ENCODE measurements around the gene PIP5K1B. TPM values are rescaled to one million over a fixed set of nuclear protein-coding genes. Genes with fewer than 3 reads are reported as not detected.
A peak's percentile ranks its signal among the peaks of the same experiment; 100 is the strongest.

PIP5K1B gene
- polyA plus RNA-seq (ENCODE audit: low read depth in 6 of 6): 10 to 100 TPM in 2 of 6 donors, 1 to 10 TPM in 4; 6.6 to 16.6 (median 9.3) TPM

DNA sequence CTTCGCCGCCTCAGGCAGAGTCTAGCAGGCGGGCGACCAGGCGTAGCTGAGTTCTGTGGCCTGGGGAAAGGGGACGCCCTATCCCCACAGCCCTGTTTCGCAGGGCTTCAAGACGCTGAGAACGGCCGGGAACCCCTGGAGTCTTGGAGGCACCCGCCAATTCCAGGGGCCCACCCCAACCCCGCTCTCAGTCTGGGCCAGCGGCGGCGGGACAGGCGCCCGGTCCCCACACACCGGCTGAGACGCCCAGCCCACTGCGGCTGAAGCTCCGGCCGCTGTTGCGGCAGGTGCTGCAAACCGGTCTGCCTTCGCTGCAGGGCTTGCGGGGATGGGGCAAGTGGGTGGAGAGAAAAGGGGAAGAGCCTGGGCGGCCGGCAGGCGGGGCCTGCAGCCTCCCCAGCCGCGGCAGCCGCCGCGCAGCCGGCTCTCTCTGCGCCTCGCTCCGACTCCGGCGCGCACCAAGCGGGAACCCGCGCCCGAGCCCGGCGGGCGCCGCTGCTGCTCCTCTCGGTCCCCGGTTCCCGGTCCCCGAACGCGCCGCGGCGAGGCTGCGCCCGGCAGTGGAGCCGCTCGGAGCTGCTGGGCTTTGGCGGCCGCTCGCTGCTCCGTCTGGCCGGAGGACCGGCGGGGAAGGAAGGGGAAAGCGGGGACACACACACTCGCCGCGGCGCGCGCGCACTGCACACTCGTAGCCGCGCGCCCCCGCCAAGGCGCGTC, at the start of gene PIP5K1B:
Gene PIP5K1B (plus strand): TSS at position 427 of the 717 bp plus-strand sequence. CDS start 117,375 bp downstream, outside the sequence.
- Mint-ChIP-seq H3K36me3 (no peaks in the 10 kb centered on the region), H3K27me3 (no peaks in the 10 kb centered on the region), H3K4me3 (peak within 1 kb of the TSS; percentile 88 to 99 (median 95)), H3K9me3 (no peaks in the 10 kb centered on the region), H3K27ac (peak within 1 kb of the TSS; percentile 68 to 98 (median 94)), H3K4me1 (peaks cover 42 to 53% (median 48%) of the 10 kb centered on the region in 3 donors)
- peak; percentile 85 for ATAC-seq (ENCODE audit: low read depth in 2 of 2)
- DNase-seq: peak; percentile 83

DNA sequence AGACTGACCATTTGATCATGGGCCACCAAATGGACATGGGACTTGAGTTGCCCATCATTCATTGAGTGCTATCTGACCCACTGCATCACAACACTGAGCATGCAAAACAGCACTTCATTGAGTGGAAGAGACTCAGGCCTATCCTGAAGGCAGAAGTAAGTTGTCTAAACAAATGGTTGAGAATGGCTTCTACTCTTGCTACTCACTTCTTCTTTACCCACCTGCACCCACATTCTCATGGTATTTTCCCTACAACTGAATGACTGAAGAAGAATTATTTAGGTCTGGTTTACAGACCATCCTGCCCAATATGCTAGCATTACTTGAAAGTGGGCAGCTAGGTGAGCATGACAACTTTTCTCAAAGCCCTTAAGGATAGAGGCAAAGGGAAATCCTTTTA, 41.0 kb upstream of the PIP5K1B start:
- no peak overlapping the region for H3K4me3 Mint-ChIP-seq
- H3K27me3 Mint-ChIP-seq: no peaks in the 10 kb centered on the region
- DNase-seq: no peak
- no peak for ATAC-seq (ENCODE audit: low read depth in 2 of 2)
- peak overlapping the region in 2 of 6 donors; percentile 3 to 36 for H3K27ac Mint-ChIP-seq
- no peaks in the 10 kb centered on the region for H3K36me3 Mint-ChIP-seq
- peaks cover 15 to 39% (median 21%) of the 10 kb centered on the region in 3 donors for H3K4me1 Mint-ChIP-seq
- peaks cover 0 to 6% (median 0%) of the 10 kb centered on the region in 7 donors for H3K9me3 Mint-ChIP-seq

DNA sequence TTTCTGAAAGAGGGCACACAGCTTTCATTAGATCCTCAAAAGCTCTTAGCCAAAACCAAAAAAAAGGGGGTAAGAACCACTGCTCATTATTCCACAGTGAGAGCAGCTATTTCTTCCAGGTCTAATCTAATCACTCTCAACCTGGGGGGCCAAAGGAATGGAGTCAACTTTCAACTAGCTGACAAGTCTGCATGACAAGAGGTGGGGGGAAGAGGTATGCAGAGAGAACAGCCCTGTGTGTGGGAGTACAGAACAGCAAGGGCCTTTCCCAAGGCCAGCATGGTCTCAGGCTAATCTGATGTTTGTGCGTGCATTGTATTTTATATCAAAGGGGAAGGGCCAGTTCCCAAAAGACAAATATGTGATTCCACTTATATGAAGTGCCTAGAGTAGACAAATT, 36.9 kb upstream of the PIP5K1B start:
- no peak for ATAC-seq (ENCODE audit: low read depth in 2 of 2)
- peak overlapping the region in 2 of 6 donors; percentile 18 to 32 for H3K27ac Mint-ChIP-seq

GRCh38 chr9:68669218-68669617, 35.8 kb upstream of the PIP5K1B start:
- H3K27ac Mint-ChIP-seq: peak overlapping the region in 1 of 6 donors; percentile 84
- no peaks in the 10 kb centered on the region for H3K9me3 Mint-ChIP-seq
- H3K4me3 Mint-ChIP-seq: no peak overlapping the region
- no peaks in the 10 kb centered on the region for H3K27me3 Mint-ChIP-seq
- no peaks in the 10 kb centered on the region for H3K36me3 Mint-ChIP-seq
- no peak for DNase-seq
- peaks cover 15 to 31% (median 30%) of the 10 kb centered on the region in 3 donors for H3K4me1 Mint-ChIP-seq
- no peak for ATAC-seq (ENCODE audit: low read depth in 2 of 2)

More for the DNA sequence above, 36.9 kb upstream of the PIP5K1B start:
- DNase-seq: no peak
- H3K4me3 Mint-ChIP-seq: no peak overlapping the region
- no peaks in the 10 kb centered on the region for H3K27me3 Mint-ChIP-seq
- peaks cover 15 to 37% (median 35%) of the 10 kb centered on the region in 3 donors for H3K4me1 Mint-ChIP-seq
- H3K36me3 Mint-ChIP-seq: no peaks in the 10 kb centered on the region
- H3K9me3 Mint-ChIP-seq: no peaks in the 10 kb centered on the region

- DNase-seq: no peak
- H3K27me3 Mint-ChIP-seq: no peaks in the 10 kb centered on the region
- no peak overlapping the region for H3K27ac Mint-ChIP-seq
Observed at GRCh38 chr9:68672215-68672614, 32.8 kb upstream of the PIP5K1B start.

GRCh38 chr9:68672625-68673024, 32.4 kb upstream of the PIP5K1B start:
- H3K36me3 Mint-ChIP-seq: no peaks in the 10 kb centered on the region
- H3K9me3 Mint-ChIP-seq: no peaks in the 10 kb centered on the region
- H3K4me1 Mint-ChIP-seq: peaks cover 18 to 37% (median 20%) of the 10 kb centered on the region in 3 donors
- ATAC-seq (ENCODE audit: low read depth in 2 of 2): no peak
- H3K27me3 Mint-ChIP-seq: no peaks in the 10 kb centered on the region
- H3K27ac Mint-ChIP-seq: peak overlapping the region in 1 of 6 donors; percentile 5
- H3K4me3 Mint-ChIP-seq: no peak overlapping the region
- no peak for DNase-seq

More at GRCh38 chr9:68672215-68672614, 32.8 kb upstream of the PIP5K1B start:
- Mint-ChIP-seq H3K9me3 (no peaks in the 10 kb centered on the region), H3K4me3 (no peak overlapping the region), H3K36me3 (no peaks in the 10 kb centered on the region), H3K4me1 (peaks cover 16 to 37% (median 20%) of the 10 kb centered on the region in 3 donors)
- ATAC-seq (ENCODE audit: low read depth in 2 of 2): peak in 1 of 2 donors; percentile 50

GRCh38 chr9:68678430-68678829, 26.6 kb upstream of the PIP5K1B start:
- ATAC-seq (ENCODE audit: low read depth in 2 of 2) (peak; percentile 82 to 90), DNase-seq (peak; percentile 19)
- Mint-ChIP-seq H3K4me3 (peak overlapping the region in 2 of 8 donors; percentile 26 to 69), H3K27me3 (no peaks in the 10 kb centered on the region), H3K36me3 (no peaks in the 10 kb centered on the region), H3K9me3 (no peaks in the 10 kb centered on the region), H3K27ac (no peak overlapping the region), H3K4me1 (peaks cover 12 to 27% (median 22%) of the 10 kb centered on the region in 3 donors)

- ATAC-seq (ENCODE audit: low read depth in 2 of 2) (no peak), DNase-seq (no peak)
- Mint-ChIP-seq H3K4me3 (peak overlapping the region in 6 of 8 donors; percentile 1 to 69 (median 44)), H3K27ac (peak overlapping the region in 4 of 6 donors; percentile 0 to 49 (median 24)), H3K9me3 (no peaks in the 10 kb centered on the region), H3K27me3 (no peaks in the 10 kb centered on the region), H3K4me1 (peaks cover 14 to 22% (median 22%) of the 10 kb centered on the region in 3 donors), H3K36me3 (no peaks in the 10 kb centered on the region)
Observed at GRCh38 chr9:68683433-68683832, 21.6 kb upstream of the PIP5K1B start.

- Mint-ChIP-seq H3K27ac (no peak overlapping the region), H3K27me3 (no peaks in the 10 kb centered on the region), H3K9me3 (no peaks in the 10 kb centered on the region), H3K36me3 (no peaks in the 10 kb centered on the region), H3K4me1 (peaks cover 10 to 20% (median 16%) of the 10 kb centered on the region in 3 donors), H3K4me3 (peak overlapping the region in 3 of 8 donors; percentile 5 to 47 (median 46))
- DNase-seq (no peak), ATAC-seq (ENCODE audit: low read depth in 2 of 2) (no peak)
Observed at GRCh38 chr9:68685213-68685612, 19.8 kb upstream of the PIP5K1B start.

DNA sequence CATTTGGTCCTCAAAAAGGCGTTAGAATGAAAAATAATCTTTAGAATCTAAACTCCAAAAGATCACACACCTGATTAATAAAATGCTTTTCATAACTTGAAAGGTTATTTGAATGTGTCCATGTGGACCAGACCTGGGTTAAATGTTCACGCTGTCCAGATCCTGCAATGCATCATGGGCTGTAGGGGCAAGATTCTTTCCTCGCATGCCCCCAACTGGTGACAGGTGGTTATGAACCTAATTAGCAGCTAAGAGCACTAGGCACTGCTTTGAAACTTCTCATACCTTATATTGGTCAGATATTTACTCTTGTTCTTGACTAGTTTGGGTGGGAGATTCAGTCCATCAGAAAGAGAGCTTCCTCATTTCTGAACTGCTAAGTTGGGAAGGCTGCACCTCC, 19.3 kb upstream of the PIP5K1B start:
- DNase-seq (peak; percentile 52), ATAC-seq (ENCODE audit: low read depth in 2 of 2) (peak; percentile 95 to 96)
- no peaks in the 10 kb centered on the region for H3K27me3 Mint-ChIP-seq
- H3K9me3 Mint-ChIP-seq: no peaks in the 10 kb centered on the region
- H3K4me3 Mint-ChIP-seq: peak overlapping the region in 2 of 8 donors; percentile 4 to 31
- peaks cover 10 to 20% (median 16%) of the 10 kb centered on the region in 3 donors for H3K4me1 Mint-ChIP-seq
- H3K36me3 Mint-ChIP-seq: no peaks in the 10 kb centered on the region
- H3K27ac Mint-ChIP-seq: peak overlapping the region in 1 of 6 donors; percentile 11

GRCh38 chr9:68690088-68690487, 15.0 kb upstream of the PIP5K1B start:
- no peaks in the 10 kb centered on the region for H3K36me3 Mint-ChIP-seq
- H3K27me3 Mint-ChIP-seq: peaks cover 0 to 7% (median 3%) of the 10 kb centered on the region in 3 donors
- H3K4me1 Mint-ChIP-seq: peaks cover 5 to 20% (median 16%) of the 10 kb centered on the region in 3 donors

GRCh38 chr9:68692519-68692918, 12.5 kb upstream of the PIP5K1B start:
- Mint-ChIP-seq H3K27ac (peak overlapping the region in 1 of 6 donors; percentile 30), H3K4me3 (no peak overlapping the region), H3K9me3 (peaks cover 0 to 7% (median 0%) of the 10 kb centered on the region in 7 donors), H3K27me3 (peaks cover 5 to 7% (median 6%) of the 10 kb centered on the region in 3 donors), H3K36me3 (peaks cover 0 to 7% of the 10 kb centered on the region in 2 donors), H3K4me1 (peaks cover 0 to 8% (median 4%) of the 10 kb centered on the region in 3 donors)
- no peak for DNase-seq
- no peak for ATAC-seq (ENCODE audit: low read depth in 2 of 2)

More at GRCh38 chr9:68690088-68690487, 15.0 kb upstream of the PIP5K1B start:
- peak overlapping the region in 1 of 6 donors; percentile 22 for H3K27ac Mint-ChIP-seq
- no peaks in the 10 kb centered on the region for H3K9me3 Mint-ChIP-seq
- DNase-seq (no peak), ATAC-seq (ENCODE audit: low read depth in 2 of 2) (no peak)
- no peak overlapping the region for H3K4me3 Mint-ChIP-seq

GRCh38 chr9:68694125-68694524, 10.9 kb upstream of the PIP5K1B start:
- no peak overlapping the region for H3K4me3 Mint-ChIP-seq
- H3K27me3 Mint-ChIP-seq: peaks cover 7% of the 10 kb centered on the region in 3 donors
- peaks cover 0 to 7% of the 10 kb centered on the region in 2 donors for H3K36me3 Mint-ChIP-seq
- ATAC-seq (ENCODE audit: low read depth in 2 of 2) (no peak), DNase-seq (no peak)
- peaks cover 0 to 7% (median 0%) of the 10 kb centered on the region in 7 donors for H3K9me3 Mint-ChIP-seq
- H3K4me1 Mint-ChIP-seq: peaks cover 0 to 17% (median 10%) of the 10 kb centered on the region in 3 donors
- H3K27ac Mint-ChIP-seq: no peak overlapping the region
